ENCODE measurements around the gene MAL. TPM values are rescaled to one million over a fixed set of nuclear protein-coding genes. Genes with fewer than 3 reads are reported as not detected.

MAL gene
- total and polyA plus RNA-seq, 2 experiments from 2014 or later = 0.24 to 0.31 TPM

DNA sequence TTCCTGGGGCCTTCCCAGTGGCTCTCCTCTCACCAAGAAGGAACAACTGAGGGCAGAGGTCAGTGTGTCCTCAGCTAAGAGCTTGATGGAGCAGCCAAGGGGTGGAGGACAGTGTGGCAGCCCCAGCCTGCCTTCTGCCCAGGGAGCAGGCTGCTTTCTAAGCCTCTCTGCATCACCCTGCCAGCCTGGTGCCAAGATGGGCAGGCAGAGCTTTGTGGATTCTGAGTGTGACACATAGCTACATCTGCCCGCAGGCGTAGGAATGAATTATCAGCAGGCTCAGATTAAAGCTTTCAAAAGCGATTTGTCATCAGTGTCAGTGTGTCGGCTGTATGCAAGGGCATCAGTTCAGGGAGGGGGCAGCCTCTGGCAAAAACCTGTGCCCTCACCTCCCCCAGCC lies 8.7 kb downstream of the MAL start (continued):
- TF ChIP-seq, protein P1, sequence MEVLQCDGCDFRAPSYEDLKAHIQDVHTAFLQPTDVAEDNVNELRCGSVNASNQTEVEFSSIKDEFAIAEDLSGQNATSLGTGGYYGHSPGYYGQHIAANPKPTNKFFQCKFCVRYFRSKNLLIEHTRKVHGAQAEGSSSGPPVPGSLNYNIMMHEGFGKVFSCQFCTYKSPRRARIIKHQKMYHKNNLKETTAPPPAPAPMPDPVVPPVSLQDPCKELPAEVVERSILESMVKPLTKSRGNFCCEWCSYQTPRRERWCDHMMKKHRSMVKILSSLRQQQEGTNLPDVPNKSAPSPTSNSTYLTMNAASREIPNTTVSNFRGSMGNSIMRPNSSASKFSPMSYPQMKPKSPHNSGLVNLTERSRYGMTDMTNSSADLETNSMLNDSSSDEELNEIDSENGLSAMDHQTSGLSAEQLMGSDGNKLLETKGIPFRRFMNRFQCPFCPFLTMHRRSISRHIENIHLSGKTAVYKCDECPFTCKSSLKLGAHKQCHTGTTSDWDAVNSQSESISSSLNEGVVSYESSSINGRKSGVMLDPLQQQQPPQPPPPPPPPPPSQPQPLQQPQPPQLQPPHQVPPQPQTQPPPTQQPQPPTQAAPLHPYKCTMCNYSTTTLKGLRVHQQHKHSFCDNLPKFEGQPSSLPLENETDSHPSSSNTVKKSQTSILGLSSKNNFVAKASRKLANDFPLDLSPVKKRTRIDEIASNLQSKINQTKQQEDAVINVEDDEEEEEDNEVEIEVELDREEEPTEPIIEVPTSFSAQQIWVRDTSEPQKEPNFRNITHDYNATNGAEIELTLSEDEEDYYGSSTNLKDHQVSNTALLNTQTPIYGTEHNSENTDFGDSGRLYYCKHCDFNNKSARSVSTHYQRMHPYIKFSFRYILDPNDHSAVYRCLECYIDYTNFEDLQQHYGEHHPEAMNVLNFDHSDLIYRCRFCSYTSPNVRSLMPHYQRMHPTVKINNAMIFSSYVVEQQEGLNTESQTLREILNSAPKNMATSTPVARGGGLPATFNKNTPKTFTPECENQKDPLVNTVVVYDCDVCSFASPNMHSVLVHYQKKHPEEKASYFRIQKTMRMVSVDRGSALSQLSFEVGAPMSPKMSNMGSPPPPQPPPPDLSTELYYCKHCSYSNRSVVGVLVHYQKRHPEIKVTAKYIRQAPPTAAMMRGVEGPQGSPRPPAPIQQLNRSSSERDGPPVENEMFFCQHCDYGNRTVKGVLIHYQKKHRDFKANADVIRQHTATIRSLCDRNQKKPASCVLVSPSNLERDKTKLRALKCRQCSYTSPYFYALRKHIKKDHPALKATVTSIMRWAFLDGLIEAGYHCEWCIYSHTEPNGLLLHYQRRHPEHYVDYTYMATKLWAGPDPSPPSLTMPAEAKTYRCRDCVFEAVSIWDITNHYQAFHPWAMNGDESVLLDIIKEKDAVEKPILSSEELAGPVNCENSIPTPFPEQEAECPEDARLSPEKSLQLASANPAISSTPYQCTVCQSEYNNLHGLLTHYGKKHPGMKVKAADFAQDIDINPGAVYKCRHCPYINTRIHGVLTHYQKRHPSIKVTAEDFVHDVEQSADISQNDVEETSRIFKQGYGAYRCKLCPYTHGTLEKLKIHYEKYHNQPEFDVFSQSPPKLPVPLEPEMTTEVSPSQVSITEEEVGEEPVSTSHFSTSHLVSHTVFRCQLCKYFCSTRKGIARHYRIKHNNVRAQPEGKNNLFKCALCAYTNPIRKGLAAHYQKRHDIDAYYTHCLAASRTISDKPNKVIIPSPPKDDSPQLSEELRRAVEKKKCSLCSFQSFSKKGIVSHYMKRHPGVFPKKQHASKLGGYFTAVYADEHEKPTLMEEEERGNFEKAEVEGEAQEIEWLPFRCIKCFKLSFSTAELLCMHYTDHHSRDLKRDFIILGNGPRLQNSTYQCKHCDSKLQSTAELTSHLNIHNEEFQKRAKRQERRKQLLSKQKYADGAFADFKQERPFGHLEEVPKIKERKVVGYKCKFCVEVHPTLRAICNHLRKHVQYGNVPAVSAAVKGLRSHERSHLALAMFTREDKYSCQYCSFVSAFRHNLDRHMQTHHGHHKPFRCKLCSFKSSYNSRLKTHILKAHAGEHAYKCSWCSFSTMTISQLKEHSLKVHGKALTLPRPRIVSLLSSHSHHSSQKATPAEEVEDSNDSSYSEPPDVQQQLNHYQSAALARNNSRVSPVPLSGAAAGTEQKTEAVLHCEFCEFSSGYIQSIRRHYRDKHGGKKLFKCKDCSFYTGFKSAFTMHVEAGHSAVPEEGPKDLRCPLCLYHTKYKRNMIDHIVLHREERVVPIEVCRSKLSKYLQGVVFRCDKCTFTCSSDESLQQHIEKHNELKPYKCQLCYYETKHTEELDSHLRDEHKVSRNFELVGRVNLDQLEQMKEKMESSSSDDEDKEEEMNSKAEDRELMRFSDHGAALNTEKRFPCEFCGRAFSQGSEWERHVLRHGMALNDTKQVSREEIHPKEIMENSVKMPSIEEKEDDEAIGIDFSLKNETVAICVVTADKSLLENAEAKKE (CRISPR knock-in tag; IDR thresholded peaks at IDR 0.05) = no peak
- no peak for TF ChIP-seq JUNB (IDR thresholded peaks at IDR 0.05; ENCODE audit: unreplicated experiment)
- TF ChIP-seq, protein P2, sequence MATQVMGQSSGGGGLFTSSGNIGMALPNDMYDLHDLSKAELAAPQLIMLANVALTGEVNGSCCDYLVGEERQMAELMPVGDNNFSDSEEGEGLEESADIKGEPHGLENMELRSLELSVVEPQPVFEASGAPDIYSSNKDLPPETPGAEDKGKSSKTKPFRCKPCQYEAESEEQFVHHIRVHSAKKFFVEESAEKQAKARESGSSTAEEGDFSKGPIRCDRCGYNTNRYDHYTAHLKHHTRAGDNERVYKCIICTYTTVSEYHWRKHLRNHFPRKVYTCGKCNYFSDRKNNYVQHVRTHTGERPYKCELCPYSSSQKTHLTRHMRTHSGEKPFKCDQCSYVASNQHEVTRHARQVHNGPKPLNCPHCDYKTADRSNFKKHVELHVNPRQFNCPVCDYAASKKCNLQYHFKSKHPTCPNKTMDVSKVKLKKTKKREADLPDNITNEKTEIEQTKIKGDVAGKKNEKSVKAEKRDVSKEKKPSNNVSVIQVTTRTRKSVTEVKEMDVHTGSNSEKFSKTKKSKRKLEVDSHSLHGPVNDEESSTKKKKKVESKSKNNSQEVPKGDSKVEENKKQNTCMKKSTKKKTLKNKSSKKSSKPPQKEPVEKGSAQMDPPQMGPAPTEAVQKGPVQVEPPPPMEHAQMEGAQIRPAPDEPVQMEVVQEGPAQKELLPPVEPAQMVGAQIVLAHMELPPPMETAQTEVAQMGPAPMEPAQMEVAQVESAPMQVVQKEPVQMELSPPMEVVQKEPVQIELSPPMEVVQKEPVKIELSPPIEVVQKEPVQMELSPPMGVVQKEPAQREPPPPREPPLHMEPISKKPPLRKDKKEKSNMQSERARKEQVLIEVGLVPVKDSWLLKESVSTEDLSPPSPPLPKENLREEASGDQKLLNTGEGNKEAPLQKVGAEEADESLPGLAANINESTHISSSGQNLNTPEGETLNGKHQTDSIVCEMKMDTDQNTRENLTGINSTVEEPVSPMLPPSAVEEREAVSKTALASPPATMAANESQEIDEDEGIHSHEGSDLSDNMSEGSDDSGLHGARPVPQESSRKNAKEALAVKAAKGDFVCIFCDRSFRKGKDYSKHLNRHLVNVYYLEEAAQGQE (IDR thresholded peaks at IDR 0.05; ENCODE audit: unreplicated experiment) = no peak
- no peak for TF ChIP-seq EZH2 (IDR thresholded peaks at IDR 0.05; ENCODE audit: low read depth, unreplicated experiment)

DNA sequence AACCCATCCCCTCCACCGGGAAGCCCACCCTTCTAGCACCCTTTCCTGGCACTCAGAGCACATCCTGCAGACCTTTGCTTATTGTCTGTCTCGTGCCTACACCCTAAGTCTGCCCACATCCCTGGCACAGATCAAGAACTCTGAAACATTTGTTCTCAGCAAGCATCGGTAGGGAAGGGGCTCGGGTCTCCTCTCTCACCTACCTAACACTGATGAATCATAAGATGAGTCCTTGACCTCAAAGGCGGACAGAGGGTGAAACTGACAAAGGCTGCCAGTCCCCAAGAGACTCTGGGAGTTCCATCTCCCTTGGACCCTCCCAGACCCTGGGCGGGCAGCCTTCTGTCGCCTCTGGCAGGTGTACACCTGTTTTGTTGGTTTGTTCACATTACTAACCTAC lies 9.3 kb downstream of the MAL start:
- H3K9me2 ChIP-seq (ENCODE audit: insufficient read depth) = no peaks in the 10 kb centered on the region
- H3K4me3 ChIP-seq = no peak overlapping the region
- no peak overlapping the region for H3K27ac Mint-ChIP-seq
- ATAC-seq = no peak
- no peak for DNase-seq (ENCODE audit: low spot score)
- H4K20me1 ChIP-seq (replicated peaks; ENCODE audit: insufficient read depth) = no peaks in the 10 kb centered on the region
- peaks cover 11% of the 10 kb centered on the region for H3K27me3 ChIP-seq (ENCODE audit: insufficient read depth)
- H3K36me3 Mint-ChIP-seq (ENCODE audit: low read depth) = peaks cover 11% of the 10 kb centered on the region; the same call in 1 of the 3 replicates
- no peak overlapping the region for H2AFZ ChIP-seq
- H3K27me3 Mint-ChIP-seq (ENCODE audit: insufficient read depth, low read depth, poor library complexity) = peaks cover 28% of the 10 kb centered on the region
- no peaks in the 10 kb centered on the region for H3K4me1 ChIP-seq (ENCODE audit: insufficient read depth)
- peaks cover 9% of the 10 kb centered on the region for H3K4me1 Mint-ChIP-seq
- peaks cover 11% of the 10 kb centered on the region for H3K9me3 Mint-ChIP-seq
- H3K36me3 ChIP-seq (ENCODE audit: insufficient read depth) = no peaks in the 10 kb centered on the region
- no peaks in the 10 kb centered on the region for H3K79me2 ChIP-seq (replicated peaks; ENCODE audit: insufficient read depth)
- no peak overlapping the region for H3K4me2 ChIP-seq
- no peak overlapping the region for H3K27ac ChIP-seq (ENCODE audit: low read depth)
- H3F3A ChIP-seq (replicated peaks; ENCODE audit: low read depth) = no peaks in the 10 kb centered on the region
- no peak overlapping the region for H3K4me3 Mint-ChIP-seq
- TF ChIP-seq STAT1 (IDR thresholded peaks at IDR 0.05; ENCODE audit: unreplicated experiment) = no peak
- TF ChIP-seq, protein P3, sequence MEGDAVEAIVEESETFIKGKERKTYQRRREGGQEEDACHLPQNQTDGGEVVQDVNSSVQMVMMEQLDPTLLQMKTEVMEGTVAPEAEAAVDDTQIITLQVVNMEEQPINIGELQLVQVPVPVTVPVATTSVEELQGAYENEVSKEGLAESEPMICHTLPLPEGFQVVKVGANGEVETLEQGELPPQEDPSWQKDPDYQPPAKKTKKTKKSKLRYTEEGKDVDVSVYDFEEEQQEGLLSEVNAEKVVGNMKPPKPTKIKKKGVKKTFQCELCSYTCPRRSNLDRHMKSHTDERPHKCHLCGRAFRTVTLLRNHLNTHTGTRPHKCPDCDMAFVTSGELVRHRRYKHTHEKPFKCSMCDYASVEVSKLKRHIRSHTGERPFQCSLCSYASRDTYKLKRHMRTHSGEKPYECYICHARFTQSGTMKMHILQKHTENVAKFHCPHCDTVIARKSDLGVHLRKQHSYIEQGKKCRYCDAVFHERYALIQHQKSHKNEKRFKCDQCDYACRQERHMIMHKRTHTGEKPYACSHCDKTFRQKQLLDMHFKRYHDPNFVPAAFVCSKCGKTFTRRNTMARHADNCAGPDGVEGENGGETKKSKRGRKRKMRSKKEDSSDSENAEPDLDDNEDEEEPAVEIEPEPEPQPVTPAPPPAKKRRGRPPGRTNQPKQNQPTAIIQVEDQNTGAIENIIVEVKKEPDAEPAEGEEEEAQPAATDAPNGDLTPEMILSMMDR (conservative IDR thresholded peaks at IDR 0.05; ENCODE audit: low read depth in 2 of 2) = no peak
